Glutamatergic neuron (in vitro differentiated cells): ENCODE measurements around the gene THAP3. TPM values are rescaled to one million over a fixed set of nuclear protein-coding genes. Genes with fewer than 3 reads are reported as not detected.

Experiments
- DNase-seq: peaks from one replicate; pipeline ENCODE4 v3.0.0; 2022
- H3K27ac Mint-ChIP-seq: one replicate; pipeline ENCODE4 v1.8.0; 2020; ENCODE audit warnings: mild to moderate bottlenecking, mixed read lengths, inconsistent platforms; ENCODE audit not compliant: unreplicated experiment
- H3K27me3 Mint-ChIP-seq: one replicate; pipeline ENCODE4 v1.8.0; 2020; ENCODE audit warnings: mild to moderate bottlenecking, moderate library complexity, mixed read lengths, inconsistent platforms; ENCODE audit not compliant: unreplicated experiment
- H3K36me3 Mint-ChIP-seq: one replicate; pipeline ENCODE4 v1.8.0; 2020; ENCODE audit warnings: mild to moderate bottlenecking, mixed read lengths, inconsistent platforms; ENCODE audit not compliant: unreplicated experiment
- H3K4me1 Mint-ChIP-seq: one replicate; pipeline ENCODE4 v1.8.0; 2020; ENCODE audit warnings: mild to moderate bottlenecking, low read depth, mixed read lengths, inconsistent platforms; ENCODE audit not compliant: unreplicated experiment
- H3K4me3 Mint-ChIP-seq: one replicate; pipeline ENCODE4 v1.8.0; 2020; ENCODE audit warnings: mild to moderate bottlenecking, mixed read lengths, inconsistent platforms; ENCODE audit not compliant: unreplicated experiment
- H3K9me3 Mint-ChIP-seq: one replicate; pipeline ENCODE4 v1.8.0; 2020; ENCODE audit warnings: mild to moderate bottlenecking, moderate library complexity, mixed read lengths, inconsistent platforms; ENCODE audit not compliant: unreplicated experiment
- long read RNA-seq: library from polyadenylated mRNA; unstranded; transcript quantifications from one replicate; pipeline ENCODE4 v2.0.0, GENCODE V29; 2020; ENCODE audit not compliant: unreplicated experiment
- total RNA-seq: library from RNA; stranded (reverse); fragmentation: NEBNext Ultra II Directional; extraction: Animal tissue kit (Norgen Biotek cat#: 25700); gene quantifications from one replicate; pipeline ENCODE4 v1.2.1, GENCODE V29; 2021; ENCODE audit not compliant: unreplicated experiment
- TF ChIP-seq, protein P1 (sequence below): fragments of 200-600 bp; sonication (generic); IDR thresholded peaks from one replicate; pipeline ENCODE4 v1.5.0; 2021; ENCODE audit not compliant: partially characterized antibody, unreplicated experiment

The THAP3 gene, protein sequence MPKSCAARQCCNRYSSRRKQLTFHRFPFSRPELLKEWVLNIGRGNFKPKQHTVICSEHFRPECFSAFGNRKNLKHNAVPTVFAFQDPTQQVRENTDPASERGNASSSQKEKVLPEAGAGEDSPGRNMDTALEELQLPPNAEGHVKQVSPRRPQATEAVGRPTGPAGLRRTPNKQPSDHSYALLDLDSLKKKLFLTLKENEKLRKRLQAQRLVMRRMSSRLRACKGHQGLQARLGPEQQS
- 30.2 TPM for total RNA-seq
- long read RNA-seq, partial matches to known transcripts = 15 of 17 reads
- long read RNA-seq, other reads (novel, unspliced or antisense) = 2 of 17 reads

DNA sequence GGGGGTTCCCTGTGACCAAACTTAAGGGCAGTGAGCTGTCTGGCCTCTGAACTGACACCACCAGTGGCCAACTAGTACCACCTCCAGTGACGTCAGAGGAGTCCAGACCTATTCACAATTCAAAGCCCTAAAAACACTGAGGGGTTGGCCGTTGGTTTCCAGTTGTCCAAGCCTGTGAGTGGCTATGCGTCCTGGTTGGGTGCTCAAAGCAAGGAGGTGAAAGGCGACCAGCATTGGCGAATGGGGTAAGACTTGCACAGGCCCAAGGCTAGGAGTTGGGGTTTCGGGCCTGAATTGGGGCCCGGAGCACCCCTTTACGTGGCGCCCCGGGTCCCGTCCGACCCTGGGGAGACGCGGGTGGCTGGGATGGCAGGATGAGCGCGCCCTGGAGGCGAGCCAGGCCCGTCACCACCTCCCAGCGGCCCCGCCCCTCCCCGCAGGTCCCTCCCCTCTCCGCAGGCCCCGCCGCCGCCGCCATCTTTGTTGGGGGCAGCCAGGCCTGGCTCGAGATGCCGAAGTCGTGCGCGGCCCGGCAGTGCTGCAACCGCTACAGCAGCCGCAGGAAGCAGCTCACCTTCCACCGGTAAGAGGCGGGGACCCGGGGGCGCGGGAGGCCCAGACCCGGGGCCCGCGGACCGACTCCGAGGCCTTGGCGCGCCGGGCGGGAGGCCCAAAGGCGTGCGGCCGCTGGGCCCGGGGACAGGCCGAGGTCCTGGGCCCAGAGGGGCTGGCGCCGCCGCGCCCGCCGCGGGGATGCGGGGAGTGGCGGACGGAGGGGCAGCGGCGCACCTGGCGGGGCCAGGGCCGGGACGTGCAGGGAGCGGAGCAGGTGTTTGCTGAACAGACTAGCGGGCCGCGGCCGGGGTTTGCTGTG, at the start of gene THAP3:
THAP3 (plus strand) TSS at position 159 of the 874 bp plus-strand sequence; CDS start at position 510, 351 bp downstream.
- peak within 1 kb of the TSS; percentile 95 for H3K4me3 Mint-ChIP-seq
- H3K27me3 Mint-ChIP-seq = peaks cover 10% of the 10 kb centered on the region
- H3K9me3 Mint-ChIP-seq = peaks cover 10% of the 10 kb centered on the region
- peaks cover 11% of the 10 kb centered on the region for H3K4me1 Mint-ChIP-seq
- DNase-seq = peak; percentile 96
- TF ChIP-seq, protein P1, sequence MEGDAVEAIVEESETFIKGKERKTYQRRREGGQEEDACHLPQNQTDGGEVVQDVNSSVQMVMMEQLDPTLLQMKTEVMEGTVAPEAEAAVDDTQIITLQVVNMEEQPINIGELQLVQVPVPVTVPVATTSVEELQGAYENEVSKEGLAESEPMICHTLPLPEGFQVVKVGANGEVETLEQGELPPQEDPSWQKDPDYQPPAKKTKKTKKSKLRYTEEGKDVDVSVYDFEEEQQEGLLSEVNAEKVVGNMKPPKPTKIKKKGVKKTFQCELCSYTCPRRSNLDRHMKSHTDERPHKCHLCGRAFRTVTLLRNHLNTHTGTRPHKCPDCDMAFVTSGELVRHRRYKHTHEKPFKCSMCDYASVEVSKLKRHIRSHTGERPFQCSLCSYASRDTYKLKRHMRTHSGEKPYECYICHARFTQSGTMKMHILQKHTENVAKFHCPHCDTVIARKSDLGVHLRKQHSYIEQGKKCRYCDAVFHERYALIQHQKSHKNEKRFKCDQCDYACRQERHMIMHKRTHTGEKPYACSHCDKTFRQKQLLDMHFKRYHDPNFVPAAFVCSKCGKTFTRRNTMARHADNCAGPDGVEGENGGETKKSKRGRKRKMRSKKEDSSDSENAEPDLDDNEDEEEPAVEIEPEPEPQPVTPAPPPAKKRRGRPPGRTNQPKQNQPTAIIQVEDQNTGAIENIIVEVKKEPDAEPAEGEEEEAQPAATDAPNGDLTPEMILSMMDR = no peak
- H3K36me3 Mint-ChIP-seq = no peaks in the 10 kb centered on the region
- peak within 1 kb of the TSS; percentile 89 for H3K27ac Mint-ChIP-seq

DNA sequence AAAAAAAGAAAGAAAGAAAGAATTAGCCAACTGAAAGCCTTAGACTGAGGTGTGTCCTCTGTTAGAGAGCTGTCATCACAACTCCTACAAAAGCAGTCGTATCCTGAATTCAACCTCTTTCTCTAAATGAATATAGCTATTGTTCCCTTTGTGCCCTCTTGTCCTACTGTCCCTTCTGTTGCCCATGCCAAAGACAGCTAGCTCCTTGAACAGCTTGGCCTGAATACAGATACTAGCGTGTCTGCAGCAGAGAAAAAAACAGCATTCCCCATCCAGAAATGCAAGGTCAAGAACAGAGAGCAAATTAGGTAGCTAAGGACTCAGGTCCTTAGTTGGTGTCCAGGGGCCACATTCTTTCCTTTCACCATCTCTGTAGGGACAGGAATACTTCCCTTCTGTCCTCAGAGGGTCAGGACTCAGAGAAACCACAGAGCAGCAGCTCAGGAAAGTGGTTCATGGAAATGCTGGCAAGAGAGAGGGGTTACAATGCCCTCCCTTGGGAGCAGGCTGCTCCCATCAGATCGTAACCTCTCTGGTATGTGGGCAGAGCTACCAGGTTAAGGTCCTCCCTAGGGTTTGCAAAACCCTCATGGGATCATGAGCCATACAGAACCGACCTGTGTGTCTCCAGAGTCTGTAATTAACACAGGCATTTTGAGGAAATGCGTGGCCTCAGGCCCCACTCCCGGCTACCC, 46.7 kb upstream of the THAP3 start:
- Mint-ChIP-seq H3K4me3 (no peak overlapping the region), H3K27ac (no peak overlapping the region), H3K4me1 (peaks cover 10% of the 10 kb centered on the region), H3K9me3 (peaks cover 3% of the 10 kb centered on the region), H3K36me3 (no peaks in the 10 kb centered on the region), H3K27me3 (no peaks in the 10 kb centered on the region)
- DNase-seq = no peak
- TF ChIP-seq, protein P1 = no peak

DNA sequence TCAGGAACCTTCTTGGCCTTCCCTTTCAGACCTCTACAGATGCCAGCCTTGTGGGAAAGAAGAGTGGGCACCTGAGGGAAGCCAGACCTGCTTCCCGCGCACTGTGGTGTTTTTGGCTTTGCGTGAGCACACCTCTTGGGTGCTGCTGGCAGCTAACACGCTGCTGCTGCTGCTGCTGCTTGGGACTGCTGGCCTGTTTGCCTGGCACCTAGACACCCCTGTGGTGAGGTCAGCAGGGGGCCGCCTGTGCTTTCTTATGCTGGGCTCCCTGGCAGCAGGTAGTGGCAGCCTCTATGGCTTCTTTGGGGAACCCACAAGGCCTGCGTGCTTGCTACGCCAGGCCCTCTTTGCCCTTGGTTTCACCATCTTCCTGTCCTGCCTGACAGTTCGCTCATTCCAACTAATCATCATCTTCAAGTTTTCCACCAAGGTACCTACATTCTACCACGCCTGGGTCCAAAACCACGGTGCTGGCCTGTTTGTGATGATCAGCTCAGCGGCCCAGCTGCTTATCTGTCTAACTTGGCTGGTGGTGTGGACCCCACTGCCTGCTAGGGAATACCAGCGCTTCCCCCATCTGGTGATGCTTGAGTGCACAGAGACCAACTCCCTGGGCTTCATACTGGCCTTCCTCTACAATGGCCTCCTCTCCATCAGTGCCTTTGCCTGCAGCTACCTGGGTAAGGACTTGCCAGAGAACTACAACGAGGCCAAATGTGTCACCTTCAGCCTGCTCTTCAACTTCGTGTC, 45.9 kb upstream of the THAP3 start:
- Mint-ChIP-seq H3K36me3 (no peaks in the 10 kb centered on the region), H3K9me3 (peaks cover 3% of the 10 kb centered on the region), H3K4me3 (peak overlapping the region; percentile 92), H3K27me3 (no peaks in the 10 kb centered on the region), H3K4me1 (peaks cover 10% of the 10 kb centered on the region), H3K27ac (peak overlapping the region; percentile 84)
- TF ChIP-seq, protein P1 = no peak
- DNase-seq = no peak

DNA sequence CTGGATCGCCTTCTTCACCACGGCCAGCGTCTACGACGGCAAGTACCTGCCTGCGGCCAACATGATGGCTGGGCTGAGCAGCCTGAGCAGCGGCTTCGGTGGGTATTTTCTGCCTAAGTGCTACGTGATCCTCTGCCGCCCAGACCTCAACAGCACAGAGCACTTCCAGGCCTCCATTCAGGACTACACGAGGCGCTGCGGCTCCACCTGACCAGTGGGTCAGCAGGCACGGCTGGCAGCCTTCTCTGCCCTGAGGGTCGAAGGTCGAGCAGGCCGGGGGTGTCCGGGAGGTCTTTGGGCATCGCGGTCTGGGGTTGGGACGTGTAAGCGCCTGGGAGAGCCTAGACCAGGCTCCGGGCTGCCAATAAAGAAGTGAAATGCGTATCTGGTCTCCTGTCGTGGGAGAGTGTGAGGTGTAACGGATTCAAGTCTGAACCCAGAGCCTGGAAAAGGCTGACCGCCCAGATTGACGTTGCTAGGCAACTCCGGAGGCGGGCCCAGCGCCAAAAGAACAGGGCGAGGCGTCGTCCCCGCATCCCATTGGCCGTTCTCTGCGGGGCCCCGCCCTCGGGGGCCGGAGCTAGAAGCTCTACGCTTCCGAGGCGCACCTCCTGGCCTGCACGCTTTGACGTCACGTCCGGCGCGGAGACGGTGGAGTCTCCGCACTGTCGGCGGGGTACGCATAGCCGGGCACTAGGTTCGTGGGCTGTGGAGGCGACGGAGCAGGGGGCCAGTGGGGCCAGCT, 45.1 kb upstream of the THAP3 start, which contains the start of gene ZBTB48:
ZBTB48 (plus strand) TSS at position 621 of the 745 bp plus-strand sequence. CDS start 616 bp downstream, outside the sequence.
- Mint-ChIP-seq H3K27me3 (no peaks in the 10 kb centered on the region), H3K36me3 (no peaks in the 10 kb centered on the region), H3K27ac (peak within 1 kb of the TSS; percentile 84), H3K4me1 (peaks cover 15% of the 10 kb centered on the region), H3K4me3 (peak within 1 kb of the TSS; percentile 92), H3K9me3 (no peaks in the 10 kb centered on the region)
- TF ChIP-seq, protein P1 = no peak
- peak; percentile 99 for DNase-seq
